Epithelial cell of proximal tubule (primary cell): ENCODE data around the gene RXRA. TPM values are rescaled to one million over a fixed set of nuclear protein-coding genes. Genes with fewer than 3 reads are reported as not detected.

Experiments
- DNase-seq: peaks from one replicate; pipeline ENCODE4 v3.0.0-alpha.2; 2011; ENCODE audit warnings: low read depth
- H3K4me3 ChIP-seq: 2 replicates; pipeline ENCODE4 v1.5.1; 2011; ENCODE audit warnings: low read depth, mild to moderate bottlenecking, low read length
- total RNA-seq: library from RNA; depleted of rRNA; stranded (reverse); fragments of >200 nt; gene quantifications from 2 replicates; pipeline ENCODE4 v1.2.3, GENCODE V29; 2015
- TF ChIP-seq, protein P1 (sequence below): conservative IDR thresholded peaks from 2 replicates; pipeline ENCODE4 v1.5.1; 2012; ENCODE audit warnings: low read depth, mild to moderate bottlenecking, low read length

Gene RXRA
- total RNA-seq, 1 donor from 2014 or later, result 8.4 TPM

DNA sequence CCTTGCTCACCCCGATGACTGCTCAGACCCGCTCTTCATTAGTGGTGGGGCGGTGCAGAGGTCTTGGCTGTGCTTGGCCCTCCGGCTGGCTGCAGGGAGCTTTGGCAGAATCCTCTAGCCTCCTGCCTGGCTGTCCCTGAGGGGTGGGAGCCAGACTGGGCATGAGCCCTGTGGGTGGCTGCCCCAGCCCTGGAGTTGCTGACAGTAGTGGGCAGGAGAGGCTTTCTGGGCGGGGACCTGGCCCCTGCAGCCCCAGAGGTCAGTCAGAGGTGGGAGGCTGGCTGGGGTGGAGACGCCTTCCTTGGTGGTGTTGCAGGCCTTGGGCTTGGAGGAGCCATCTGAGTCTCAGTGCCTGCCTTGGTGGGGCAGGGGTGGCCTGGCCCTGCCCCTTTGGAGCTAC, 146.0 kb downstream of the RXRA start:
- TF ChIP-seq, protein P1, sequence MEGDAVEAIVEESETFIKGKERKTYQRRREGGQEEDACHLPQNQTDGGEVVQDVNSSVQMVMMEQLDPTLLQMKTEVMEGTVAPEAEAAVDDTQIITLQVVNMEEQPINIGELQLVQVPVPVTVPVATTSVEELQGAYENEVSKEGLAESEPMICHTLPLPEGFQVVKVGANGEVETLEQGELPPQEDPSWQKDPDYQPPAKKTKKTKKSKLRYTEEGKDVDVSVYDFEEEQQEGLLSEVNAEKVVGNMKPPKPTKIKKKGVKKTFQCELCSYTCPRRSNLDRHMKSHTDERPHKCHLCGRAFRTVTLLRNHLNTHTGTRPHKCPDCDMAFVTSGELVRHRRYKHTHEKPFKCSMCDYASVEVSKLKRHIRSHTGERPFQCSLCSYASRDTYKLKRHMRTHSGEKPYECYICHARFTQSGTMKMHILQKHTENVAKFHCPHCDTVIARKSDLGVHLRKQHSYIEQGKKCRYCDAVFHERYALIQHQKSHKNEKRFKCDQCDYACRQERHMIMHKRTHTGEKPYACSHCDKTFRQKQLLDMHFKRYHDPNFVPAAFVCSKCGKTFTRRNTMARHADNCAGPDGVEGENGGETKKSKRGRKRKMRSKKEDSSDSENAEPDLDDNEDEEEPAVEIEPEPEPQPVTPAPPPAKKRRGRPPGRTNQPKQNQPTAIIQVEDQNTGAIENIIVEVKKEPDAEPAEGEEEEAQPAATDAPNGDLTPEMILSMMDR, result no peak
- DNase-seq, result no peak

DNA sequence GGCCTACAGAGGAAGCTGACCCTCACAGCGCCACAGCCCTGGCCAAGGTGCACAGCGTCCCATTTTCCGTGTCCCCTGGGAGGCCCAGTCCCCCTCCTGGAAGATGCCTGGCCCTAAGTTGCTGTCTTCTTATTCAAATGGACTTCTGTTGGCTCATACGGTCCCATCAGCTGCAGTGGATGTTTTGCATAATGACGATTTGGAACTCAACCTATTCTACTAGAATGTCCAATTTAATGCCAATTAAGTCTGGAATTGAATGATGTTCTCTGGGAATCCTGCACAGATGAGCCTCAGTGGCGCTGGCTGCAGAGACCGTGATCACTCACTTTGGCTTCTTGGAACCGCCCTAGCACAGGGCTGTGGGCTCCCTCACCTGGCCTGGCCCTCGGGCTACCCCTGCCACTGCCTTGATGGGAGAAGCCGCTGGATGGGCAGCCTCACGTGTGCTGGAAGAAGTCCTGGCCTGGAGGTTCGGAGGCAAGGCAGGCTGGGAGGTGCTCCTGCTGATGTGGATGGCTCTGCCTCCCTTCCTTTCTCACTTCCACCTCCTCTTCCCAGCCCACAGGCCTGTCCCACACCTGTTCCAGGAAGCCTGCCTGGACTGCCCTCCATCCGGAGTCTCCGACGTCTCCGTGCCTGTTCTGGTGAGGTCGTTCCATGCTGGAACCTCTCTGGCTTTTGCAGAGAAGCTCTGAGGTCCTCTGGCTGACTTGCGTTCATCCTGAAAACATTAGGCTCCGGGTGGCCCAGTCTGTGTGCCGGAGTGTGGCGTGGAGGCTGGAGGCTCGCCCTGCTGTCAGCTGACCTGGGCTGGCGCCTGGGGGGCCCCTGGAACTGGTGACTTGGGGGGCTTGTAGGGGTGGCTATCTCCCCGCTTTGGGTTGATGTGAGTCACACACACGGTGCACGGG, 147.1 kb downstream of the RXRA start:
- TF ChIP-seq, protein P1, result no peak
- DNase-seq, result no peak
- H3K4me3 ChIP-seq, result no peak overlapping the region

More for the DNA sequence above, 146.0 kb downstream of the RXRA start:
- H3K4me3 ChIP-seq, result no peak overlapping the region

DNA sequence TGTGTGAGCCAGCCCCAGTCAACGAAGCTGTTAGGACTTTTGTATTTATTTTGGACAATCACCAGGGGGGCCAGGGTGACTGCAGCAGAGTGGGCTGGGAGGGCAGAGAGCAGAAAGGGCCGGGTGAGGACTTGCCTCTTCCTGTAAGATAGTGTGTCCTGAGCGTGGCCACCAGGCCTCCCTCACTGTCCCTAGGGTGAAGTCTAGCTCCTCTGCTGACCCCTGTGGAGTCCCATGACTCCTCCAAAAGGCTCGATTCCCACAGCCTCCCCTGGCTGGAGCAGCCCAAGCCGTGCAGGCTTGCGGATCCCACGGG, 147.8 kb downstream of the RXRA start:
- no peak overlapping the region for H3K4me3 ChIP-seq
- TF ChIP-seq, protein P1, result no peak
- no peak for DNase-seq

DNA sequence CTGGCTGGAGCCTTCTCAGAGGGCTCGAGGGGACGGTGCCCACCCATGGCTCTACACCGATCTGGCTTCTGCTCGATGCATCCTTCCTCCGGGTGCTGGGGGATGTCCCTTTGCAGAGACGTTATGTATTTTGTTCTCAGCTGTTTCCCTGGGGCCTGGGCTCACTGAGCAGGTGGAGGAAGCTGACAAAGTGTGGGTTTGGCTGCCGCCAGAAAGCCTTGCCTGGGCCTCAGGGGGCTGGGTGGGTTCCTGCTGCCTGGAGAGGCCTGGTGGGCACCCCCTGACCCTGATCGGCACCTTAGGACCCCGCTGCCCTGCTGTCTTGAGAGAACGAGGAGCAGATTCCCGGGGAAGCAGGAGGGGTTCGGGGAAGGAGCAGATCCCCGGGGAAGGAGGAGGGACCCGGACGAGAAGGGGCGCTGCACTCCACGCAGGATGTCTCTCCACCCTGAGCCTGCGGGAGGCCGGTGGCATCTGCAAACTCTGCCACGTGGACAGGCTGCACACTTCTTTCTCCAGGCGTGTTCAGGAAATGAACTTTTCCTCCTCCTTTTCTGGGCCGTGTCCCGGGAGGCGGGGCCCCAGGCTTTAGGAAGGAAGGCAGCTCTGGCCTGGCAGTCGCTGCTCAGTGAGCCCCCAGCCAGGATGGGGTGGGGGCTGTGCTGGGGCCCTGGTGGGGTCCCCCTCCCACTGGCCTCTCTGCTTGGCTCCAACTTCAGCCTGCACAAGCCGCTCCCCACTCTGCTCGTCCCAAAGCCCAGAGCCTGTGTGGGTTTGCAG, 148.9 kb downstream of the RXRA start:
- TF ChIP-seq, protein P1, result no peak
- H3K4me3 ChIP-seq, result no peak overlapping the region
- no peak for DNase-seq

DNA sequence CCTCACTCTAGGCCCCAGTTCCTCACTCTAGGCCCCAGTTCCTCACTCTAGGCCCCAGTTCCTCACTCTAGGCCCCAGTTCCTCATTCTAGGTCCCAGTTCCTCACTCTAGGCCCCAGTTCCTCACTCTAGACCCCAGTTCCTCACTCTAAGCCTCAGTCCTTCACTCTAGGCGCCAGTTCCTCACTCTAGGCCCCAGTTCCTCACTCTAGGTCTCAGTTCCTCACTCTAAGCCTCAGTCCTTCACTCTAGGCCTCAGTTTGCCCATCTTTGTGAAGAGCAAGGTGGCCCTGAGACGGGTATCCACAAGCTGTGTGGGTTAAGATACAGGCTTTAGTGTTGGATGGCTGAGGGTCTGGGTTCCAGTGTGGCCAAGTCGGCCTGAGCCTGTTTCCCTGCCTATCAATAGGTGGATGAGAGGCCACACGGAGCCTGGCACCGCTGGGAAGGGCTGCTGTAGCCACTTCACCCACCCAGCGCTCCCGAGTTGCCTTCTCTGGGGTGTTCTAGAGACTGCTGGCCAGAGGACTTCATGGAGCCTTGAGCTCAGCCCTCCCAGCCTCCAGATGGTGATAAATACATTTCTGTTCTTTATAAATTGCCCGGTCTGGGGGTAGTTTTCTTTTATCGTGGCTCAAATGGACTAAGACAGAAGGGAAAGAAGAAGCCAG, 150.2 kb downstream of the RXRA start:
- no peak for DNase-seq
- H3K4me3 ChIP-seq, result no peak overlapping the region
- TF ChIP-seq, protein P1, result no peak

DNA sequence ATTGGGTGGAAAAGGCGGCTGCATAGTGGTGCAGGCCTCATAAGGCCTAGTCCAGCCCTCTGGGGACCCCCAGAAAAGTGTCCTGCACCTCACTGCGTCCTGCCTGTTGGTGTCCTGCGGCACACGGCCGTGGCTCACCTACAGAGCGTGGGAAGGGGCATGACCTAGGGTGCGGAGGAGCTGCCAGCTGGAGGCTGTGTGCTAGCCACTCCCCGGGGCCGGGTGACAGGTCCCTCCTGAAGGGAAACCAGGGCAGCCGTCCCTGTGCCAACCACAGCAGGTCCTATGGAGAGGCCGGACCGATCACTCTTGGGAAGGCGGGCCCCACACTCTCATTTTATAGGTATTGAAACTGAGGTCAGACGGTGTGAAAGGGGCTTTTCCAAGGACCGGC, 150.7 kb downstream of the RXRA start:
- H3K4me3 ChIP-seq, result no peak overlapping the region
- TF ChIP-seq, protein P1, result no peak

More for the DNA sequence above, 150.7 kb downstream of the RXRA start:
- no peak for DNase-seq
